Measurements from ENCODE around the gene MAP3K14. TPM values are rescaled to one million over a fixed set of nuclear protein-coding genes. Genes with fewer than 3 reads are reported as not detected.

Gene MAP3K14
- polyA plus RNA-seq, 4 donors, result 6.4 to 19.2 (median 11.1) TPM

DNA sequence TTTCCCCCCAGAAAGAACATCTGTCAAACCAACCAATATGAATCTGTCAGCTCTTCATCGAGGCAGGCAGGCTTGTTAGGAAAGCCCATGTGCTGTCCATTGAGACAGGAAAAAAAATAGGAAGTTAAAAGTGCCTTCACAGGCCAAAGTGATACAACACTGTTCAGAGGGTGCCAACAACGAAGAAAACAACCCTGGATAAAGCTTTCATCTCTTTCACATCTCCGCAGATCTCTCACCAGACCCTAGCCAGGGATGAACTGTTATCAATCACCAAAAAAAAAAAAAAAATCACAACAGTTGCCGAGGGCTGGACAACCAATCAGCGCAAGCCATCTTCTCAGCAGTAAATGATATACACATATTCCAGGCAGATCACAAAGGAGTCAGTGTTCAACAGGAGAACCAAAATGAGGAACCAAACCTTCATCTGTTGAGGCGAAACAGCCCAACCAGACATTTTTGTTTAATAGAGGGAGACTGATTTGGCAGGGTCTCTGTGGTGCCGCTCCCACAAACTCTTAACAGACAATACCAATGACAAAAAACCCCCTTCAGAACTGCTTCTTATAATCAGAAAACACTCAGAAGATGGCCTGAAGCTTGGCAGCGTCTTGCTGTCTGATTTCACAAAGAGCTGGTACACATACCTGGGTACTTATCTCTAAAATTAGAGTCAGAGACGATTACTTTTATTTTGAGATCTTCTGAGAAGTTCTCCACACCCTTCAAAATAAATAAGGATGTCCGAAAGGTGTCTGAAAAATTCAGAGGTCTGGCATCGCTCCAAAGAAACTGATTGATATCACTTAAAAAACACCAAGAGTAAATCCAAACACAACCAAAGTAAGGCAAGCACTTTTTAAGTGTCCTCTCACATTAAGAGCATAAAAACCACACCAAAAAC, 1.8 kb downstream of the MAP3K14 start:
- H3K4me1 ChIP-seq (ENCODE audit: control insufficient read depth in 3 of 3, insufficient read depth in 2 of 3, low read depth in 1 of 3, low read length in 2 of 3), result peaks cover 12 to 77% (median 26%) of the 10 kb centered on the region in 3 donors
- DNase-seq (peak in 1 of 2 donors; percentile 44), FAIRE-seq (no peak)
- H3K27ac ChIP-seq (ENCODE audit: low read depth in 1 of 3, low read length in 2 of 3), result peak overlapping the region; percentile 7 to 94 (median 66)
- peaks cover 0 to 7% (median 0%) of the 10 kb centered on the region in 3 donors for H3K36me3 ChIP-seq (ENCODE audit: control insufficient read depth in 3 of 3, insufficient read depth in 2 of 3, low read depth in 1 of 3, low read length in 3 of 3)
- no peaks in the 10 kb centered on the region for H3K9me3 ChIP-seq (ENCODE audit: control insufficient read depth in 2 of 2, insufficient read depth in 1 of 2, low read depth in 1 of 2, low read length in 1 of 2)
- H3K4me3 ChIP-seq (ENCODE audit: low read depth in 1 of 3, low read length in 3 of 3), result peak overlapping the region in 2 of 3 donors; percentile 71 to 87
- no peaks in the 10 kb centered on the region for H3K27me3 ChIP-seq (ENCODE audit: control insufficient read depth in 3 of 3, insufficient read depth in 3 of 3, low read length in 3 of 3)
- 6 to 19% (median 6%) methylated on average over 11 of the region's 11 CpGs for WGBS, 3 donors

- FAIRE-seq (no peak), DNase-seq (no peak)
- 16 to 33% (median 22%) methylated on average over 7 of the region's 7 CpGs for WGBS, 3 donors
- Histone ChIP-seq H3K36me3 (ENCODE audit: control insufficient read depth in 3 of 3, insufficient read depth in 2 of 3, low read depth in 1 of 3, low read length in 3 of 3) (peaks cover 0 to 11% (median 0%) of the 10 kb centered on the region in 3 donors), H3K27ac (ENCODE audit: low read depth in 1 of 3, low read length in 2 of 3) (peak overlapping the region; percentile 7 to 94 (median 93)), H3K4me3 (ENCODE audit: low read depth in 1 of 3, low read length in 3 of 3) (peak overlapping the region in 1 of 3 donors; percentile 87), H3K27me3 (ENCODE audit: control insufficient read depth in 3 of 3, insufficient read depth in 3 of 3, low read length in 3 of 3) (no peaks in the 10 kb centered on the region), H3K9me3 (ENCODE audit: control insufficient read depth in 2 of 2, insufficient read depth in 1 of 2, low read depth in 1 of 2, low read length in 1 of 2) (no peaks in the 10 kb centered on the region), H3K4me1 (ENCODE audit: control insufficient read depth in 3 of 3, insufficient read depth in 2 of 3, low read depth in 1 of 3, low read length in 2 of 3) (peaks cover 19 to 77% (median 26%) of the 10 kb centered on the region in 3 donors)
Measured at GRCh38 chr17:45313996-45314740, 2.7 kb downstream of the MAP3K14 start.

DNA sequence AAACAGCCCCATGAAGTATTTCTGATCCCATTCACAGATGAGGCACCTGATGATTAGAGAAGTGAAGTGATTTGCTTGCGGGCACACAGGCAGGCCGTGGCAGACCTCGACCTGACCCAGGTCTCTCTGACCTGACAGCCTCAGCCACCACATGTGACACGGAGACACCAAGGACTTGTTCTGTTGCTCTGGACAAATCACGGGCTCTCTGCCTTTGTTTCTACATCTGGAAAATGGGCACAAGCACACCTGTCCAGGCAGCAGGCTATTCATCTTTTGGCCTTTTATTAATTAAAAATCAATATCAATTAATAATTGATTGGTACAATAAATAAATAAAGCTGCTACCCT, 3.4 kb downstream of the MAP3K14 start:
- peaks cover 0 to 15% (median 0%) of the 10 kb centered on the region in 3 donors for H3K36me3 ChIP-seq (ENCODE audit: control insufficient read depth in 3 of 3, insufficient read depth in 2 of 3, low read depth in 1 of 3, low read length in 3 of 3)
- H3K4me3 ChIP-seq (ENCODE audit: low read depth in 1 of 3, low read length in 3 of 3), result no peak overlapping the region
- no peaks in the 10 kb centered on the region for H3K27me3 ChIP-seq (ENCODE audit: control insufficient read depth in 3 of 3, insufficient read depth in 3 of 3, low read length in 3 of 3)
- no peak for FAIRE-seq
- peaks cover 21 to 70% (median 27%) of the 10 kb centered on the region in 3 donors for H3K4me1 ChIP-seq (ENCODE audit: control insufficient read depth in 3 of 3, insufficient read depth in 2 of 3, low read depth in 1 of 3, low read length in 2 of 3)
- no peaks in the 10 kb centered on the region for H3K9me3 ChIP-seq (ENCODE audit: control insufficient read depth in 2 of 2, insufficient read depth in 1 of 2, low read depth in 1 of 2, low read length in 1 of 2)
- WGBS, 3 donors, result 29 to 59% (median 36%) methylated on average over 5 of the region's 5 CpGs
- peak in 1 of 2 donors; percentile 24 for DNase-seq
- peak overlapping the region; percentile 82 to 94 (median 93) for H3K27ac ChIP-seq (ENCODE audit: low read depth in 1 of 3, low read length in 2 of 3)

DNA sequence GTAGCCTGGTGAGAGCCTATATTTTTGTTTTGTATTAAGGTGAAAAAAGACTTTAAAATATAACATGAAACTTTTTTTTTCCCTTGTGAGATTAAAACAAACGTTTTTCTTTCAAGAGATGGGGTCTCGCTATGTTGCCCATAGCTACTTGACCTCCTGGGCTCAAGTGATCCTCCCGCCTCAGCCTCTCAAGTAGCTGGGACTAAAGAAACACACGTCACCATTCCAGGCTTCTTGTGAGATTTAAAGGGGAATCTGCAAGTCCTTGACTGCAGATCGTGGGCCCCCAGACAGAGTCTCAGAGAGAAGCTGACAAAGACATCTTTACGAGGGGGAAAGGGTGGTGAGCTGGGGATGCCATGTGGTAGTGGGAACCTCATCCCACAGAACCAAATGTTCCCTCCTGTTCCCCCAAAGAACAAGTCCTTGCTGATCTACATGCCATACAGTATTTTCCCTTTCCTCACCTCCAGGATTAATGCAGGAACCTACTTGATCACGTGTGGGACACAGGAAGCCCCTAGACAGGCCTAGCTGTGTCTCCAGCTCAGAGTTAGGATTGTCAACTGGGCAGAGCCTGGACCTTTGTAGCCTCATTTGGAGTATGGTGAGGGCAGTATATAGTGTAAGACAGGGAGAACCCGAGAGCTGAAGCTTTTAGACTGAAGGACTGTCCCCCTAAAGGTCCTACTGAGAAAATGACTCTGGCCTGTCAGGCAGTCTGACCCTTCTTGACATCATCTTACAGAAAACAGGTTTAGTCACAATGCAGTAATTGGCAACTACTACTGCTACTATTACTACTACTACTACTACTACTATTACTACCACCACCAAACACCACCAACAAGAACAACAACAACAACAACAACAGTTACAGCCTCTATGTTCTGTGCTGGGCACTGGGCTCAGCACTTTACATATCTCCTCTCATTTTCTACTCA, 4.1 kb downstream of the MAP3K14 start:
- 6 to 20% (median 10%) methylated on average over 8 of the region's 8 CpGs for WGBS, 3 donors
- DNase-seq, result peak in 1 of 2 donors; percentile 43
- Histone ChIP-seq H3K4me1 (ENCODE audit: control insufficient read depth in 3 of 3, insufficient read depth in 2 of 3, low read depth in 1 of 3, low read length in 2 of 3) (peaks cover 22 to 66% (median 33%) of the 10 kb centered on the region in 3 donors), H3K4me3 (ENCODE audit: low read depth in 1 of 3, low read length in 3 of 3) (no peak overlapping the region), H3K36me3 (ENCODE audit: control insufficient read depth in 3 of 3, insufficient read depth in 2 of 3, low read depth in 1 of 3, low read length in 3 of 3) (peaks cover 0 to 15% (median 0%) of the 10 kb centered on the region in 3 donors), H3K9me3 (ENCODE audit: control insufficient read depth in 2 of 2, insufficient read depth in 1 of 2, low read depth in 1 of 2, low read length in 1 of 2) (no peaks in the 10 kb centered on the region), H3K27me3 (ENCODE audit: control insufficient read depth in 3 of 3, insufficient read depth in 3 of 3, low read length in 3 of 3) (no peaks in the 10 kb centered on the region), H3K27ac (ENCODE audit: low read depth in 1 of 3, low read length in 2 of 3) (peak overlapping the region; percentile 82 to 94 (median 93))
- no peak for FAIRE-seq

GRCh38 chr17:45311760-45312476, 4.9 kb downstream of the MAP3K14 start:
- Histone ChIP-seq H3K27me3 (ENCODE audit: control insufficient read depth in 3 of 3, insufficient read depth in 3 of 3, low read length in 3 of 3) (no peaks in the 10 kb centered on the region), H3K36me3 (ENCODE audit: control insufficient read depth in 3 of 3, insufficient read depth in 2 of 3, low read depth in 1 of 3, low read length in 3 of 3) (peaks cover 0 to 15% (median 0%) of the 10 kb centered on the region in 3 donors), H3K27ac (ENCODE audit: low read depth in 1 of 3, low read length in 2 of 3) (peak overlapping the region; percentile 85 to 94 (median 93)), H3K4me1 (ENCODE audit: control insufficient read depth in 3 of 3, insufficient read depth in 2 of 3, low read depth in 1 of 3, low read length in 2 of 3) (peaks cover 26 to 67% (median 38%) of the 10 kb centered on the region in 3 donors), H3K4me3 (ENCODE audit: low read depth in 1 of 3, low read length in 3 of 3) (peak overlapping the region in 1 of 3 donors; percentile 15), H3K9me3 (ENCODE audit: control insufficient read depth in 2 of 2, insufficient read depth in 1 of 2, low read depth in 1 of 2, low read length in 1 of 2) (no peaks in the 10 kb centered on the region)
- 3 to 14% (median 7%) methylated on average over 10 of the region's 10 CpGs for WGBS, 3 donors
- DNase-seq, result peak; percentile 94 to 99
- no peak for FAIRE-seq

- WGBS, 3 donors, result 24 to 61% (median 39%) methylated on average over 4 of the region's 4 CpGs
- H3K4me3 ChIP-seq (ENCODE audit: low read depth in 1 of 3, low read length in 3 of 3), result peak overlapping the region in 1 of 3 donors; percentile 15
- H3K27me3 ChIP-seq (ENCODE audit: control insufficient read depth in 3 of 3, insufficient read depth in 3 of 3, low read length in 3 of 3), result no peaks in the 10 kb centered on the region
- no peaks in the 10 kb centered on the region for H3K9me3 ChIP-seq (ENCODE audit: control insufficient read depth in 2 of 2, insufficient read depth in 1 of 2, low read depth in 1 of 2, low read length in 1 of 2)
- peaks cover 27 to 67% (median 43%) of the 10 kb centered on the region in 3 donors for H3K4me1 ChIP-seq (ENCODE audit: control insufficient read depth in 3 of 3, insufficient read depth in 2 of 3, low read depth in 1 of 3, low read length in 2 of 3)
- H3K36me3 ChIP-seq (ENCODE audit: control insufficient read depth in 3 of 3, insufficient read depth in 2 of 3, low read depth in 1 of 3, low read length in 3 of 3), result peaks cover 0 to 15% (median 0%) of the 10 kb centered on the region in 3 donors
- FAIRE-seq, result no peak
- peak overlapping the region; percentile 85 to 94 (median 93) for H3K27ac ChIP-seq (ENCODE audit: low read depth in 1 of 3, low read length in 2 of 3)
- DNase-seq, result no peak
Measured at GRCh38 chr17:45311401-45311759, 5.4 kb downstream of the MAP3K14 start.

- peaks cover 0 to 16% (median 0%) of the 10 kb centered on the region in 3 donors for H3K36me3 ChIP-seq (ENCODE audit: control insufficient read depth in 3 of 3, insufficient read depth in 2 of 3, low read depth in 1 of 3, low read length in 3 of 3)
- DNase-seq (peak; percentile 83 to 97), FAIRE-seq (no peak)
- no peak overlapping the region for H3K4me3 ChIP-seq (ENCODE audit: low read depth in 1 of 3, low read length in 3 of 3)
- WGBS, 3 donors, result 5 to 18% (median 7%) methylated on average over 3 of the region's 3 CpGs
- no peaks in the 10 kb centered on the region for H3K27me3 ChIP-seq (ENCODE audit: control insufficient read depth in 3 of 3, insufficient read depth in 3 of 3, low read length in 3 of 3)
- no peaks in the 10 kb centered on the region for H3K9me3 ChIP-seq (ENCODE audit: control insufficient read depth in 2 of 2, insufficient read depth in 1 of 2, low read depth in 1 of 2, low read length in 1 of 2)
- peak overlapping the region; percentile 85 to 95 (median 93) for H3K27ac ChIP-seq (ENCODE audit: low read depth in 1 of 3, low read length in 2 of 3)
- H3K4me1 ChIP-seq (ENCODE audit: control insufficient read depth in 3 of 3, insufficient read depth in 2 of 3, low read depth in 1 of 3, low read length in 2 of 3), result peaks cover 29 to 60% (median 50%) of the 10 kb centered on the region in 3 donors
Measured at GRCh38 chr17:45310380-45311324, 6.2 kb downstream of the MAP3K14 start.
